HepG2 (cell line): ENCODE results near the gene CFAP210. TPM values are rescaled to one million over a fixed set of nuclear protein-coding genes. Genes with fewer than 3 reads are reported as not detected.

Experiments
- BRD4 ChIP-seq: sonication (generic); formaldehyde crosslinking; IDR thresholded peaks from 2 replicates; pipeline ENCODE4 v1.4.0; 2020; ENCODE audit warnings: missing genetic modification reagents
- EP300 ChIP-seq, 3 experiments: sonication (generic) in 1 of 3; formaldehyde crosslinking in 1 of 3; IDR thresholded peaks; 2 replicates each; pipeline versions ENCODE4 v1.5.1 to v1.6.1; 2011 to 2020; ENCODE audit warnings: low read depth in 2 of 3, low read length in 2 of 3, borderline replicate concordance in 1 of 3, improper control_type of control experiment in 1 of 3, mild to moderate bottlenecking in 1 of 3, missing genetic modification reagents in 1 of 3, moderate library complexity in 1 of 3
- HOXA3 ChIP-seq: sonication (generic); formaldehyde crosslinking; IDR thresholded peaks from 2 replicates; pipeline ENCODE4 v1.5.0; 2020; ENCODE audit warnings: missing genetic modification reagents
- KDM3A ChIP-seq: IDR thresholded peaks from 2 replicates; pipeline ENCODE4 v1.6.1; 2018; ENCODE audit warnings: low read depth, missing compliant biosample characterization
- MXD4 ChIP-seq: IDR thresholded peaks from 2 replicates; pipeline ENCODE4 v1.6.1; 2016; ENCODE audit warnings: mild to moderate bottlenecking, missing biosample characterization, missing genetic modification reagents
- NFAT5 ChIP-seq: sonication (generic); formaldehyde crosslinking; IDR thresholded peaks from 2 replicates; pipeline ENCODE4 v1.4.0; 2020; ENCODE audit warnings: missing genetic modification reagents
- POGZ ChIP-seq: sonication (generic); formaldehyde crosslinking; IDR thresholded peaks from 2 replicates; pipeline ENCODE4 v1.4.0; 2020; ENCODE audit warnings: mild to moderate bottlenecking, missing genetic modification reagents
- POLR2G ChIP-seq: fragments of 200-400 bp; formaldehyde crosslinking; IDR thresholded peaks from 2 replicates; pipeline ENCODE4 v1.6.1; 2018; ENCODE audit warnings: mild to moderate bottlenecking, low read depth, low read length, moderate library complexity
- PTBP1 ChIP-seq: fragments of 200-400 bp; formaldehyde crosslinking; IDR thresholded peaks from 2 replicates; pipeline ENCODE4 v1.6.1; 2018; ENCODE audit warnings: low read length, low read depth; ENCODE audit not compliant: poor library complexity, severe bottlenecking
- SETDB1 ChIP-seq: sonication (generic); formaldehyde crosslinking; IDR thresholded peaks from 2 replicates; pipeline ENCODE4 v1.5.1; 2020; ENCODE audit warnings: missing genetic modification reagents, mild to moderate bottlenecking, borderline replicate concordance
- SOX6 ChIP-seq, 2 experiments: fragments of 450-650 bp in 1 of 2; sonication (generic) in 1 of 2; formaldehyde crosslinking in 1 of 2; IDR thresholded peaks; 2 replicates each; pipeline versions ENCODE4 v1.4.0 to v1.6.1; 2017 to 2020; ENCODE audit warnings: antibody characterized with exemption in 1 of 2, mild to moderate bottlenecking in 1 of 2, missing genetic modification reagents in 1 of 2
- ZBTB39 ChIP-seq: sonication (generic); formaldehyde crosslinking; IDR thresholded peaks from 2 replicates; pipeline ENCODE4 v1.5.0; 2020; ENCODE audit warnings: missing genetic modification reagents
- ZFP62 ChIP-seq: sonication (generic); formaldehyde crosslinking; IDR thresholded peaks from 2 replicates; pipeline ENCODE4 v1.4.0; 2020; ENCODE audit warnings: missing genetic modification reagents
- ZFP82 ChIP-seq: sonication (generic); formaldehyde crosslinking; IDR thresholded peaks from 2 replicates; pipeline ENCODE4 v1.5.1; 2020; ENCODE audit warnings: mild to moderate bottlenecking, missing genetic modification reagents, borderline replicate concordance
- ZNF235 ChIP-seq: sonication (generic); formaldehyde crosslinking; IDR thresholded peaks from 2 replicates; pipeline ENCODE4 v1.8.1; 2023; ENCODE audit warnings: mild to moderate bottlenecking, missing genetic modification reagents, borderline replicate concordance
- ZNF30 ChIP-seq: sonication (generic); formaldehyde crosslinking; IDR thresholded peaks from 2 replicates; pipeline ENCODE4 v1.5.0; 2020; ENCODE audit warnings: mild to moderate bottlenecking, missing genetic modification reagents
- ZNF335 ChIP-seq: sonication (generic); formaldehyde crosslinking; IDR thresholded peaks from 2 replicates; pipeline ENCODE4 v1.4.0; 2020; ENCODE audit warnings: missing genetic modification reagents
- ZNF563 ChIP-seq: sonication (generic); formaldehyde crosslinking; IDR thresholded peaks from 2 replicates; pipeline ENCODE4 v1.8.0; 2022; ENCODE audit warnings: mild to moderate bottlenecking, moderate library complexity, missing genetic modification reagents
- ZNF570 ChIP-seq: sonication (generic); formaldehyde crosslinking; IDR thresholded peaks from 2 replicates; pipeline ENCODE4 v1.4.0; 2020; ENCODE audit warnings: mild to moderate bottlenecking, missing genetic modification reagents, borderline replicate concordance
- ZNF704 ChIP-seq: sonication (generic); formaldehyde crosslinking; IDR thresholded peaks from 2 replicates; pipeline ENCODE4 v1.8.1; 2023; ENCODE audit warnings: mild to moderate bottlenecking, inconsistent platforms, moderate library complexity, missing genetic modification reagents, borderline replicate concordance
- polyA plus RNA-seq, 8 experiments: library from polyadenylated mRNA; depleted of rRNA in 3 of 8; stranded (reverse) in 7 of 8; unstranded in 1 of 8; fragments of >200 nt; fragmentation: Illumina TruSeq in 4 of 8; extraction: Trizol in 4 of 8; gene quantifications; 2 replicates each; pipeline versions ENCODE4 v1.2.1 to v1.2.3, GENCODE V29; 2011 to 2016; ENCODE audit warnings: low read depth in 4 of 8, missing spikeins in 1 of 8, mixed read lengths in 1 of 8; ENCODE audit not compliant: insufficient read depth in 1 of 8
- total RNA-seq, 5 experiments: library from RNA; depleted of rRNA; stranded (reverse); fragments of >200 nt; fragmentation: Illumina TruSeq; extraction: Trizol; gene quantifications; 2 replicates each; pipeline ENCODE4 v1.2.3, GENCODE V29; 2016; ENCODE audit warnings: low read depth in 1 of 5

CFAP210 gene
- total and polyA plus RNA-seq, 2 of the 13 experiments (the other 11 are each of a cell fraction or from before 2014, with no cell fraction given): 0.18 TPM; not detected in 1

- TF ChIP-seq NFAT5: peak; percentile 86
- no peak for TF ChIP-seq ZNF30
- no peak for TF ChIP-seq SETDB1 (CRISPR knock-in tag)
- TF ChIP-seq BRD4 (CRISPR knock-in tag): peak; percentile 85
- no peak for TF ChIP-seq ZNF570
- TF ChIP-seq POGZ (CRISPR knock-in tag): peak; percentile 96
- TF ChIP-seq HOXA3 (CRISPR knock-in tag): peak; percentile 95
- no peak; the same call in 1 of the 2 replicates for TF ChIP-seq ZFP82
- TF ChIP-seq SOX6 (IDR thresholded peaks at IDR 0.05): no peak
- peak; percentile 86 for TF ChIP-seq SOX6 (CRISPR knock-in tag; IDR thresholded peaks at IDR 0.05)
- TF ChIP-seq ZNF335: peak; percentile 58; the same call in 1 of the 2 replicates
- TF ChIP-seq POLR2G: peak; percentile 98
- peak; percentile 80 for TF ChIP-seq PTBP1
- peak; percentile 75 for TF ChIP-seq ZNF563 (CRISPR knock-in tag)
- no peak for TF ChIP-seq ZBTB39 (CRISPR knock-in tag)
- TF ChIP-seq ZFP62 (CRISPR knock-in tag): no peak
- TF ChIP-seq KDM3A: peak; percentile 80
- peak; percentile 78 for TF ChIP-seq MXD4 (CRISPR knock-in tag)
- TF ChIP-seq ZNF704 (CRISPR knock-in tag): peak; percentile 77; the same call in 1 of the 2 replicates
- peak in 1 of 2 experiments; percentile 67; a peak in 1 of 4 replicates for TF ChIP-seq EP300 (IDR thresholded peaks at IDR 0.05; ENCODE audit: low read depth in 2 of 2, low read length in 2 of 2)
- TF ChIP-seq EP300 (CRISPR knock-in tag; IDR thresholded peaks at IDR 0.05; ENCODE audit: borderline replicate concordance): no peak; the same call in 1 of the 2 replicates
- 0 out of 2 replicates have a peak, but pooled peaks have one; percentile 63 for TF ChIP-seq ZNF235
Measured at GRCh38 chr2:169694113-169694893, at the start of gene CFAP210, which contains the start of gene PHOSPHO2 (continued).
